22Rv1 (cell line): ENCODE results near the gene CACNA1C.

Experiments used
- H3K27ac ChIP-seq: fragments of 450-650 bp; 2 replicates; pipeline ENCODE4 v1.5.1; 2017
- ZFX ChIP-seq: fragments of 450-650 bp; IDR thresholded peaks from 2 replicates; pipeline ENCODE4 v1.6.1; 2017; ENCODE audit warnings: antibody characterized with exemption, borderline replicate concordance
- TF ChIP-seq, protein P1 (sequence below): fragments of 450-650 bp; IDR thresholded peaks from 2 replicates; pipeline ENCODE4 v1.5.1; 2017; ENCODE audit warnings: mild to moderate bottlenecking

CACNA1C gene

DNA sequence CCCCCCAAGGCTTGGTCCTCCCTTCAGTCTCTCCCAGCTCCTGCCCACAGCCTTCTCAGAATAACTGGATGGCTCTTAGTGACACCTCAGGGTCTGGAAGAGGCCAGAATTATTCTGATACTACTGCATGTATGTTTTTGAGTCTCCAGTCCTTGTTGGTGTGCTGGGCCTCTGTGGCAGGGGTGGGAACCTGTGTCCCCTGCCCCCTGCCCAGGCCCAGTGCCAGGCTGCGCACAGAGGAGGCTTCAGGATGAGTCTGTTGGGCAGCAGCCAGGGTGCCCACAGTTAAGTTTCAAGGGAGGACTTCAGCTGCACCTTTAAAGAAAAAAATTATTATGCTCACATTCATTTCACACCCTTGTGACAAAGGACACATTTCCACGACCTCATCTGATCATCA, 348.3 kb downstream of the CACNA1C start:
- no peak for TF ChIP-seq ZFX
- TF ChIP-seq, protein P1, sequence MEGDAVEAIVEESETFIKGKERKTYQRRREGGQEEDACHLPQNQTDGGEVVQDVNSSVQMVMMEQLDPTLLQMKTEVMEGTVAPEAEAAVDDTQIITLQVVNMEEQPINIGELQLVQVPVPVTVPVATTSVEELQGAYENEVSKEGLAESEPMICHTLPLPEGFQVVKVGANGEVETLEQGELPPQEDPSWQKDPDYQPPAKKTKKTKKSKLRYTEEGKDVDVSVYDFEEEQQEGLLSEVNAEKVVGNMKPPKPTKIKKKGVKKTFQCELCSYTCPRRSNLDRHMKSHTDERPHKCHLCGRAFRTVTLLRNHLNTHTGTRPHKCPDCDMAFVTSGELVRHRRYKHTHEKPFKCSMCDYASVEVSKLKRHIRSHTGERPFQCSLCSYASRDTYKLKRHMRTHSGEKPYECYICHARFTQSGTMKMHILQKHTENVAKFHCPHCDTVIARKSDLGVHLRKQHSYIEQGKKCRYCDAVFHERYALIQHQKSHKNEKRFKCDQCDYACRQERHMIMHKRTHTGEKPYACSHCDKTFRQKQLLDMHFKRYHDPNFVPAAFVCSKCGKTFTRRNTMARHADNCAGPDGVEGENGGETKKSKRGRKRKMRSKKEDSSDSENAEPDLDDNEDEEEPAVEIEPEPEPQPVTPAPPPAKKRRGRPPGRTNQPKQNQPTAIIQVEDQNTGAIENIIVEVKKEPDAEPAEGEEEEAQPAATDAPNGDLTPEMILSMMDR, result no peak
- no peak overlapping the region for H3K27ac ChIP-seq

DNA sequence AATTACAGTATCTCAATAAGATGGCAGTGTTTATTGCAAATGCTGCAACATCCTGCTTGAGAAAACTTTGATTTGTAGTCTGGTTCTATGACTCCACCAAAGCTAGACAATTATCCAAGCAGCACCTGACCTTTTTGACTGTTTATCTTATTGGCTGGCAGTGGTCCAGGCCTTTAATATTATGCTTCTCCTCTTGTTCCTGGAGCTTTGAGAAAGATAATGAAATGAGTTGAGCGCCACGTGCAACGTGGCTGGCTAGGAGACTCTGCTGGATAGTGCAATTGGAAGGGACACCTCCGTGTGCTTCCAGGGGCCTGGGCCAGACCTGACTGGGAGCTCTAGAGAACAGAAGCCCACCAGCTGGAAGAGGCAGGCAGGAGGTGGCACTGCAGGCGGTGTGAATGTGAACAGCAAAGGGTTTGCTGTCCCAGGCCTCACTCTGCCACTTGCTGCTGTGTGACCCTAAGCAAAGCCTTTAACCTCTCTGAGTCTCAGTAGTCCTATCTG, 349.3 kb downstream of the CACNA1C start:
- TF ChIP-seq, protein P1, result no peak
- no peak for TF ChIP-seq ZFX
- no peak overlapping the region for H3K27ac ChIP-seq

DNA sequence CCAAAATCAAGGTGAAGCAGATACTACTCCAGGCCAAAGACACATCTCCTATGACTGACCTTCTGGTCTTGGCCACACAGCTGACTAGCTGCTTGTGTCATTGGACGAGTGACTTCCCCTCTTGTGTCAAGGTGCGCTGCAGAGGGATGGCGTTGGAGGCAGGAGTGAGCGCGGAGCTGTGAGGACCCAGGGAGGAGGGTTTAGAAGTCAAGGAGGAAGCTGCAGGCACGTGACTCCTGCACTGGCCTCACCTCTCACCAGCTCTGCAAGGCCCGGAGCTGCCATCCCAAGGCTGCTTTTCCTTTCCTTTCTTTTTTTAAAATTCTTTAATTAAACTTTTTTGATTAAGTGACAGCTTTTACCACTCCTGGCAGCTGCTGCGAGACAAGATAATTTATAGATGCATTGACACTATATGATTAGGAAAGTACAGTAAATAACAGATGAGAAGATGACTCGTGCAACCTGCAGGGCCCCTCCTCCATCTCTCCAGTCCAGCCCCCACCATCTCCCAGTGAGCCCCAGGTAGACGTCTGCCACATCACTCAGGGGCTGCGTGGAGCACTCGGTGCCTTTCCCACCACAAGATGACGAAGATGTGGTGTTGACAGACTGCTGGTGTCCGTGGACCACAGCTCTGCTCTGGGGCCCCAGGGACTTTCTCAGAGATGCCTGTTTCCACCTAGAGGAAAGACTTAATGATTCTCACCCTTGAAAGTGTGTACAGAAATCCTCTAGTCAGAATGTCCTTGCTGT, 350.6 kb downstream of the CACNA1C start:
- no peak overlapping the region for H3K27ac ChIP-seq

DNA sequence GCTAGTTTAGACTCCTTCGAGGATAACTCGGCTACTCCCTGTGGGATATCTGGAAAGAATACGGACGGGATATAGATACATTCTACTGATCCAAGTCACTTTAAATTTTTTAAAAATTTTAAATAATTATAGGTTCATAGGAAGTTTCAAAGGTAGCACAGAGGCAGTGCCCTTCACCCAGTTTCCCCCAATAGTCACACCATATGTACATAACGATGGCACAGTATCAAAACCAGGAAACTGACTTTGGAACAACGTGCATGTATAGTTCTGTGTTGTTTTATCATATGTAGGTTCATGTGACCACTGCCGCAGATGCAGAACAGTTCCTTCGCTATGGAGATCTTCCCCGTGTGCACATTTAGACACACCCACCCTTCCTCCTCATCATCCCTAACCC, 352.3 kb downstream of the CACNA1C start:
- no peak for TF ChIP-seq ZFX
- TF ChIP-seq, protein P1, result no peak
- H3K27ac ChIP-seq, result no peak overlapping the region

More for the DNA sequence above, 350.6 kb downstream of the CACNA1C start:
- no peak for TF ChIP-seq ZFX

DNA sequence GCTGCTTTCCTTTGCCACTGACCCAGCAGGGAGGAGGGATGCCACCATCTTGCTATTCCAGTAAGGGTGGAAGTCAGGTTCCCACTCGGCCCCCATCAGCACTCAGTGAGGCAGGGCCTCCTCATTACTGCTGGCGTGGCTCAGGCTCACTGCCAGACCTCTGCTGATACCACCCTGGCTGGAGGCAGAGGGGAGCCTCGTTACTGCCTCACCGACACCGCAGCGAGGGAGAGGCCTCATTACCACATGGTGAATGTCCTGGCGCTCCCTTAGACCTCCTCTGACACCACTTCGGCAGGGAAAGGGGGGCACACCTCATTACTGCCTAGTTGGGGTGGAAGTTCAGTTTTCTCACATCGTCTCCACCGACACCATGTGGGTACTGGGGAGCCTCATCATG, 354.1 kb downstream of the CACNA1C start:
- TF ChIP-seq, protein P1, result no peak
- no peak for TF ChIP-seq ZFX
- H3K27ac ChIP-seq, result no peak overlapping the region

DNA sequence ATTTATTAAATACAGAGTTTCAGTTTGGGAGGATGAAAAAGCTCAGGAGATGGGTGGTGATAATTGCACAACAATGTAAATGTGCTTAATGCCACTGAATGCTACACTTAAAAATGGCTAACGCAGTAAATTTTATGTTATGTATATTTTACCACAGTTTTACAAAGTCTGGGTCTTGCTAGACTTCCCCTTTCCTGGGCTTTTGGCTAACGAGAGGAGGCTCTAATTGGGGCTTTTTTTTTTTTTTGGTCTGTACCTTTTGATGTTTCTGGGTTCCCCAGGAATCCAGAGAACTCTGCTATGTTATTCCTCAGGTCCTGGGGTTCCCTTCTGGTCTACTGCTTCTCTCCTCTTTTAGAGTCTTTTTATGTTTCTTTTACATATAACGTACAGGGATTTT, 355.5 kb downstream of the CACNA1C start:
- TF ChIP-seq ZFX, result no peak
- TF ChIP-seq, protein P1, result no peak

DNA sequence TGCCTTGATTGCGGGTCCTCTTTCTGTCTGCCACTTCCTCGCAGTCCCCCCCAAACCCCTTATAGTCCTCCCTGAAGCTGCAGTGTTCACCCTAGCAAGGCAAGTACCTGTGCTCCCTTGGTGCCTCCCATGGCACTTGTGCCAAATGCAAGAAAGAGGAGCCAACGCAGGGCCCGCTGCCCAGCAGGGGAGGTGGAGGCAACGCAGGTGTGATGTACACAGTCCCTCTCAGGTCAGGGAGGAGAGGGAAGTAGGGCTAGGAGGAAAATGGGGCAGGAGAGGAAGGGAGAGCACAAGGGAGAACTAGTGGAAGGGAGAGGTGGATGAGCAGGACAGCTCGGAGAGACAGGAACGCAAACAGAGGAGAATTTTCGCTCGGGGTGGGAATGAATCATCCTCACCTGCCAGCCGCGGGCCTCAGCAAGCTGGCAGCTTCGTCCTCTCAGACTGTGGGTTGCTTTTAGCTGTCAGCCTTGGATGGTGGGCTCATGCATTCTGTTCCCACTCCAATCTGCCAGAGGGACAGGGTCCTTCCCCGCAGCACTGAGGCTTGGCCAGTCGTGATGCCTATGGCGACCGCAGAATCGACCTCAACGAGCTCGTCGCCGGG, 357.0 kb downstream of the CACNA1C start:
- TF ChIP-seq ZFX, result no peak
- TF ChIP-seq, protein P1, result no peak
- no peak overlapping the region for H3K27ac ChIP-seq

More for the DNA sequence above, 355.5 kb downstream of the CACNA1C start:
- no peak overlapping the region for H3K27ac ChIP-seq
